Adipose tissue (tissue), 3 donors: ENCODE data around the gene MYO5A. TPM values are rescaled to one million over a fixed set of nuclear protein-coding genes. Genes with fewer than 3 reads are reported as not detected.
"Not testable (repeated sequence)": the region's sequence is repeated elsewhere in the genome, so short reads cannot be mapped to it uniquely, and the experiment has no call there.

Source experiments
- H3K27ac ChIP-seq: one replicate; pipeline ENCODE4 v1.5.1; 2013; ENCODE audit warnings: low read depth, low read length
- WGBS, 3 donors: extraction: QIAGEN DNeasy Blood & Tissue Kit; methylation state at CpG; one replicate each; pipeline ENCODE4 v1.1.7; 2013; 5-methylcytosine and 5-hydroxymethylcytosine counted together
- polyA plus RNA-seq, 3 donors: library from polyadenylated mRNA; stranded (reverse); fragments of 200-250 nt; gene quantifications; one replicate each; pipeline ENCODE4 v1.2.3, GENCODE V29; 2013
- donor health status: healthy with polysubstance abuse.
- donor health status: Bipolar disorder and iron deficiency.
- donor health status: healthy.

The MYO5A gene
- polyA plus RNA-seq, 3 donors: 3.0 to 10.1 (median 9.1) TPM

DNA sequence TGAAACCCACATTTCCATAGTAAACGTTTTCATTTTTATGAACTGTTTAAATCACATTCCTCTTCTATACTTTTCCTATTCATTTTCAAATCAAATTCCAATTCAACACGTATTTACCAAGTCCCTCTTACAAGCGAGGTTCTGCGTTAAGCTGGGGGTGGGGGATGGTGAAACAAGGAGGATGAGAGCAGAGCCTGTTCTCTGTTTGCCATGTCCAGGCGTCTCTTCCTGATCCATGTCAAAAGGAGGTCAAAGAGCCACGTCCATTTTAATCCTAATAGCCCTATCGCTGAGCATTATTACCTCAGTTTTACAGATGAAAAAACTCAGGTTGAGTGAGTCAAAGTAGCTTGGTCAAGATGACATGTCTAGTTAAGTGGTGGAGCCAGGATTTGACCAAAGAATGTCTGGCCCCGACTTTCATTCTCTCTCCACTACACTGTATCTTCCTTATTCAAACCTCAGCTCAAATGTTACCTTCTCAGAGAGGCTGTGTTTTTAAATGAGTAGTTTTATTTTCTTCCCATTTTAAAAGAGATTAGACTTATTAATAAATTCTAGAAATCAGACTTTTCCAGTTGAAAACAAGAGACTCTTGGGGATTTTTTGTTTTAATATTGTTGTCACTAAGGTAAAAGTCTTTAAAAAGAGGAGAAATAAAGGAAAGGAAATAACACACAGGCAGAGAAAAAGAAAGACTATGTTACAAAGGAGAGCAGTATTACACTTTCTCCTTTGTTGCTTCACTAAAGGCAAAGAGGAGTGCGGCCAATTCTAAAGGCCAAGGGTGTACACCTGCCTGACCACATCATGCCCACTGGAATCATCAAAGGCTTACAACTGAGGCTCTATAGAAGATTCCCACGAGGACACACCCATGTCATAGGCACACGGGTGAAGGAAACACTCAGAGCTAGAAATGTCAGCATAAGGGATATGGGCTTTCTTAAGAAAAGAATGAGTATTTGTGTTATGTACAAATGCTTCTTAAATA, 42.4 kb downstream of the MYO5A start:
- WGBS, 3 donors: 68 to 76% (median 75%) methylated on average over 11 of the region's 11 CpGs
- H3K27ac ChIP-seq: no peak overlapping the region

DNA sequence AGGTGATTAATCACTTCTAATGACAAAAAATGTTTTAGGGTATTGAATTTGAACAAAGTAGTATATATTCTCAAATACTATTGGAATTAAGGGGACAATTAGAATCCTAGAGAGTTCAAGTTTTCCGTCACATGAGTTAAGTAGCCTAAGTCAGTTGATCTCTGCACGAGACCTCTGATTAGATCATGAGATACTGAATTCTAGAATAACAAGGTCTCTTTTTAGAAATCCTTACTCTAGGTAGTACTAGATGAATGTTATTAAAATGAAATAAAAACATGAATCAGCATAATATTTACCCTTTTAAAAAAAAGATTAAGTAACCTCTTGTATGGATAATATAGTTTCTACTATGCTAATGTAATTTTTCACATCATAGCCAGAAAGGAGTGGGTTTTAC, 43.4 kb downstream of the MYO5A start:
- 62 to 96% (median 94%) methylated on average over 2 of the region's 2 CpGs for WGBS, 3 donors

GRCh38 chr15:52483707-52484106, 45.0 kb downstream of the MYO5A start:
- no peak overlapping the region for H3K27ac ChIP-seq
- WGBS, 3 donors: 50 to 83% (median 53%) methylated on average over 3 of the region's 3 CpGs

More for the DNA sequence above, 43.4 kb downstream of the MYO5A start:
- H3K27ac ChIP-seq: no peak overlapping the region

DNA sequence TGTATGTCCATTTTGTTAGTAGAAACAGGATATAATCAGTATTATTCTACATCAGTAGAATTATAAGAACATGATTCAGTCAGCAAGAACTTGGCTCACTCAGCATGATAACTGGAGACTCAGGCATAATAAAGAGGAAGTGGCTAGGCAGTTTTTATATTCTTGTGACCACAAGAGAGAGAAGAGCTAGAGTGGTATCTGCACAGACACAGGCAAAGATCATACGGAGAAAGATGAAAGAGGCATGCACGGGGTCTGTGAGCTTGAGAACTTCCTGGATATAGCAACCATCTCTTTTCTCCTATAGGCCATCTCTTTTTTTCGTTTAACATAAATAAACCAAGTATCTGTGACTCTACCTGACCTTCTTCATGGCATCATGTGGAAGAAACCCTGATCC, 46.8 kb downstream of the MYO5A start:
- WGBS, 3 donors: 47 to 84% (median 57%) methylated on average over 3 of the region's 3 CpGs
- no peak overlapping the region for H3K27ac ChIP-seq

- WGBS, 3 donors: 84 to 93% (median 91%) methylated on average over 1 of the region's 1 CpG
Measured at GRCh38 chr15:52480990-52481389, 47.7 kb downstream of the MYO5A start.

GRCh38 chr15:52466716-52467115, 62.0 kb downstream of the MYO5A start:
- WGBS, 3 donors: 98 to 100% (median 99%) methylated on average over 2 of the region's 2 CpGs
- no peak overlapping the region for H3K27ac ChIP-seq

More at GRCh38 chr15:52480990-52481389, 47.7 kb downstream of the MYO5A start:
- no peak overlapping the region for H3K27ac ChIP-seq

DNA sequence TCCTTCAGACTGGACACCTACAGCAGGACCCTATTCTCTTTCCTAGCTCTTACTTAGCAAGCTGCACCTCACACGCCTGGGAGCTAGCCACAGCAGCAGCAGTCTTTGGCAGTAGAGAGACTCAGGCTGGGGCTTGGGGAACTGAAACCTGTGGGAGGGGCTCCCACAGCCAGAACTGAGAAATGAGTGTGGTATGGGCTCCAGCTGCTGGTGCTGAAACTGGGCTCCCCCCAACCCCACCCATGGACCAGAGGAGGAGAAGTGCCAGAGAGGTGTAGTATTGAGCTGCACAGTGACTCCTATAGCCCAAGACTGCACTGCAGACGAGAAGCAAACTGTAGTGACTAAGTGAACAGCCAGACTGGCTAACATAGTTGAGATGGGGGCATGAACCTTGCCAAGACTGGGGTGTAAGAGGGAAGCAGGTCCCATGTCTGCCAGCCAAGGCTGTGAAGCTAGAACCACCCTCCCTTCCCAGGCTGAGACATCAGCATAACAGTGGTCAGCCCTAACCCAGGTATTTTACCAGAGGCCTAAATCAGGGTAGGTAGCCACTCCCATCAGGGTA, 62.5 kb downstream of the MYO5A start:
- H3K27ac ChIP-seq: no peak overlapping the region
- WGBS, 3 donors: 69 to 86% (median 79%) methylated on average over 2 of the region's 2 CpGs

DNA sequence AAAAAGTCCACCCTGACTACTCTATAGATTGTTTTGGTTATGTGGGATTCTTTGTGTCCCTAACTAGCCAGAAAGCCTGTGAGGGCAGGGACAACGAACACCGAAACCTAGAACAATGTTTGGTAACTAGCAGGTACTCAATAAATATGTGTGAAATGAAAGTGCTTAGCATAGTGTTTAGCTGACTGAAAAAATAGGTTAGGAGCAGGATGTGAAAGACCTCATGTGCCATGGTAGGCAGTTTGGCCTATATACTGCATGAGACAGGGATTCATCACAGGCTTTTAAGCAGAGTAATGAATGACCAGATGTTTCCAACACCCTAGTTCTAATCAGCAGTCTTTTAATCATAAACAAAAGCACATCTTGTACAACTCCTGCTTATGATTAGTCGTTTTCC, 64.2 kb downstream of the MYO5A start:
- 78 to 86% (median 84%) methylated on average over 3 of the region's 3 CpGs for WGBS, 3 donors
- H3K27ac ChIP-seq: no peak overlapping the region

DNA sequence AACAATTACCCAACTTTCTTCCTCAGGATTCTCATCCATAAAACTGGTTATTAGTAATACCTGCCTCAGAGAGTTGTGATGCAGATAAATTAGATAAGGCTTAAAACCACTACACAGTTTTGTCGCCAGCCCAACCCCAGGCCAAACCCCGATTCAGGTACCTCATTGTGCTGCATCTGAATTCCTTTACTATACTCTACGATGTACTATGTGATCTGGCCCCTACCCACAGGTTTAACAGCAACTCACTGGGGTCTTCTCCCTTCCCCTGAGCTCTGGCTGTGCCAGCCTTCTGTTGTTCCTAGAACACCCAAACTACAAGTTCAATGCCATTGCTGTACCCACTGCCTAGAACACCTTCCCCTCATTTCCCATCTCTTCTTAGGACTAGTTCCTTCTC, 64.6 kb downstream of the MYO5A start:
- 83 to 93% (median 89%) methylated on average over 3 of the region's 3 CpGs for WGBS, 3 donors
- no peak overlapping the region for H3K27ac ChIP-seq

DNA sequence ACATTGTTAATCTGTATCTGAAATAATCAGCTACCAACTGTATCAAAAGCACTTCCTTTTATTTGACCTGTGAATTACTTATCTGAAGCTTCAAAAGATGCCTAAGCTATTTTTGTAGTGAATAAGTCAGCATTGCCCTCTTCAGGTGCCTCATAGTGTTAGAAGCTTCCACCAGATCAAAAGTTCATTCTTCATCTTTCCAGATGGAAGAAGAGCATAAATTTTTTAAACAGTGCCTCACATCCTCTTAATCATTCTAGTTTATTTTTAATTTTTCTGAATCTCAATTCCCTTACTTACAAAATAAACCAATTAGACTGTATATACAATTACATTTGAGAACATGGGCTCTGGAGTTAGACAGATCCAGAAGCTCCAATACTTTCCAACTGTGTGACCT, 65.0 kb downstream of the MYO5A start:
- H3K27ac ChIP-seq: no peak overlapping the region

GRCh38 chr15:52462806-52463360, 65.8 kb downstream of the MYO5A start:
- 76 to 85% (median 79%) methylated on average over 6 of the region's 6 CpGs for WGBS, 3 donors
- H3K27ac ChIP-seq: no peak overlapping the region

- WGBS, 3 donors: 96 to 100% (median 96%) methylated on average over 16 to 31 of the region's 31 CpGs
- not testable (repeated sequence) for H3K27ac ChIP-seq
Measured at GRCh38 chr15:52459701-52460100, 69.0 kb downstream of the MYO5A start.

DNA sequence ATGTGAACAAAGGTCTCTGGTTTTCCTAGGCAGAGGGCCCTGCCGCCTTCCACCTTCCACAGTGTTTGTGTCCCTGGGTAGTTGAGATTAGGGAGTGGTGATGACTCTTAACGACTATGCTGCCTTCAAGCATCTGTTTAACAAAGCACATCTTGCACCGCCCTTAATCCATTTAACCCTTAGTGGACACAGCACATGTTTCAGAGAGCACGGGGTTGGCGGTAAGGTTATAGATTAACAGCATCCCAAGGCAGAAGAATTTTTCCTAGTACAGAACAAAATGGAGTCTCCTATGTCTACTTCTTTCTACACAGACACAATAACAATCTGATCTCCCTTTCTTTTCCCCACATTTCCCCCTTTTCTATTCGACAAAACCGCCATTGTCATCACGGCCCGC, 69.4 kb downstream of the MYO5A start:
- WGBS, 3 donors: 79 to 92% (median 89%) methylated on average over 9 of the region's 9 CpGs
- not testable (repeated sequence) for H3K27ac ChIP-seq

GRCh38 chr15:52448011-52448890, 80.4 kb downstream of the MYO5A start:
- WGBS, 3 donors: 70 to 93% (median 71%) methylated on average over 6 of the region's 6 CpGs
- no peak overlapping the region for H3K27ac ChIP-seq

DNA sequence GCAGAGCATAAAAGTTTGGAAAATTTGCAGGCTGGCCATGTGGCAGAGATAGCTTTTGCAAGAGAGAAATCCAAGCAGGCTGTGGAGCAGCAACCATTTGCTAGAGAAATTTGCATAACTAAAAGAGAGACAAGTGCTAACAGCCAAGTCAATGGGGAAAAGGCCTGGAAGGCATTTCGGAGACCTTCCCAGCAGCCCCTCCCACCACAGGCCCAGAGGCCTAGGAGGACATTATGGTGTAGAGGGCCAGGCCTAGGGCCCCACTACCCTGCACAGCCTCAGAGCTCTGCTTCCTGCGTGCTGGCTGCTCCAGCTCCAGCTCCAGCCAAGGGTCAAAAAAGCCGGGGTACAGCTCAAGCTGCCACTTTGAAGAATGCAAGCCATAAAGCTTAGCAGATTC, 82.7 kb downstream of the MYO5A start:
- no peak overlapping the region for H3K27ac ChIP-seq
- 89 to 93% (median 89%) methylated on average over 3 of the region's 3 CpGs for WGBS, 3 donors

DNA sequence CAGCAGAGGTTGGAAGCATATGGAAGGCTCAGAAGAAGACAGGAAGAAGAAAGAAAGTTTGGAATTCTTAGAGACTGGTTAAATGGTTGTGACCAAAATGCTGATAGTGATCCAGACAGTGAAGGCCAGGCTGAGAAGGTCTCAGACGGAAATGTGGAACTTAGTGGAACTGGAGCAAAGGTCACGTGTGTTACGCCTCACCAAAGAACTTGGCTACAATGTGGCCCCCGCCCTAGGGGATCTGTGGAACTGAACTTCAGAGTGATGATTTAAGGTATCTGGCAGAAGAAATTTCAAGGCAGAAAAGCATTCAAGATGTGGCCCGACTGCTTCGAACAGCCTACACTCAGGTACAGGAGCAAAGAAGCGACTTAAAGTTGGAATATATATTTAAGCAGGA, 83.1 kb downstream of the MYO5A start:
- H3K27ac ChIP-seq: no peak overlapping the region
- 70 to 78% (median 71%) methylated on average over 7 of the region's 7 CpGs for WGBS, 3 donors

DNA sequence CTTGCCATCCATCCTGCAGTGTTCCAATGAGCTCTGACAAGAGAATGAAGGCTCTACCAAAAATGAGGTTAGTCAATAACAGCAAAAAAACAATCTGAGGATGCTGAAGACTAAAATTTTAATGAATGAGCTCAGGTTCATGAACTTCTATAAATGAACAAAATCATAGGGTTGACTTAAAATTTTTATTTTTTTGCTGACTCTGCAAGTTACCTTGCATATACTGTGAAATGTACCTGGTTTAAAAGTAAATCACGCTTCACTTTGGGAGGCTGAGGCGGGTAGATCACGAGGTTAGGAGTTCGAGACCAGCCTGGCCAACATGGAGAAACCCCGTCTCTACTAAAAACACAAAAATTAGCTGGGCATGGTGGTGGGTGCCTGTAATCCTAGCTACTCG, 85.5 kb downstream of the MYO5A start:
- not testable (repeated sequence) for H3K27ac ChIP-seq
- 95 to 98% (median 98%) methylated on average over 6 of the region's 6 CpGs for WGBS, 3 donors

- no peak overlapping the region for H3K27ac ChIP-seq
- WGBS, 3 donors: 52 to 89% (median 76%) methylated on average over 2 of the region's 2 CpGs
Measured at GRCh38 chr15:52441841-52442240, 86.8 kb downstream of the MYO5A start.

GRCh38 chr15:52440946-52441345, 87.7 kb downstream of the MYO5A start:
- no peak overlapping the region for H3K27ac ChIP-seq
- WGBS, 3 donors: 52 to 89% (median 71%) methylated on average over 2 of the region's 2 CpGs
